Measurements from ENCODE around the gene BORCS8. TPM values are rescaled to one million over a fixed set of nuclear protein-coding genes. Genes with fewer than 3 reads are reported as not detected.
A peak's percentile ranks its signal among the peaks of the same experiment; 100 is the strongest.
"Not testable (repeated sequence)": the region's sequence is repeated elsewhere in the genome, so short reads cannot be mapped to it uniquely, and the experiment has no call there.

Gene BORCS8
- total RNA-seq (2014; rRNA removed; shearing (Covaris generic)): 40.1 and 50.5 TPM in 2 replicates

- DNase-seq (ENCODE audit: low spot score): peak; percentile 97
Observed at GRCh38 chr19:19192078-19192882, at the start of gene BORCS8, which contains the start of gene RFXANK. TSS of gene BORCS8 (minus strand) at chr19:19192152. CDS start at chr19:19192117, 35 bp downstream. TSS of gene RFXANK (plus strand) at chr19:19192258. CDS start at chr19:19193947, 1,689 bp downstream.

- DNase-seq (ENCODE audit: low spot score): no peak
Observed at GRCh38 chr19:19240476-19240875, 48.5 kb upstream of the BORCS8 start.

DNA sequence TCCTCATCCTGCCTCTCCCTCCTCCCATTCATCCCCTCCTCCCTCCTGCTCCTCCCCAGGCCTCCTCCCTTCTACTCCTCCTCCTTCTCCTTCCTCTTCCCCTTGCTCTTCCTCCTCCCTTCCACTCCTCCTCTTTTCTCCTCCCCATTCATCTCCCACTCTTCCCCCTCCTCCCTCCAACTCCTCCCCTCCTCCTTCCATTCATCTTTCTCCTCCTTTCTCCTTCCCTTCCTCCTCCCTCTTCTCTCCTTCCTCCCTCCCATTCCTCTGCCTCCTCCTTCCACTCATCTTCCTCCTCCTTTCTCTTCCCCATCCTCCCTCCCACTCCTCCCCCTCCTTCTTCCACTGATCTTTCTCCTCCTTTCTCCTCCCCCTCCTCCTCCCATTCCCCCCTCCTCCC lies 47.7 kb upstream of the BORCS8 start:
- no peak for DNase-seq (ENCODE audit: low spot score)

GRCh38 chr19:19238126-19238894 lies 46.4 kb upstream of the BORCS8 start:
- DNase-seq (ENCODE audit: low spot score): no peak

DNA sequence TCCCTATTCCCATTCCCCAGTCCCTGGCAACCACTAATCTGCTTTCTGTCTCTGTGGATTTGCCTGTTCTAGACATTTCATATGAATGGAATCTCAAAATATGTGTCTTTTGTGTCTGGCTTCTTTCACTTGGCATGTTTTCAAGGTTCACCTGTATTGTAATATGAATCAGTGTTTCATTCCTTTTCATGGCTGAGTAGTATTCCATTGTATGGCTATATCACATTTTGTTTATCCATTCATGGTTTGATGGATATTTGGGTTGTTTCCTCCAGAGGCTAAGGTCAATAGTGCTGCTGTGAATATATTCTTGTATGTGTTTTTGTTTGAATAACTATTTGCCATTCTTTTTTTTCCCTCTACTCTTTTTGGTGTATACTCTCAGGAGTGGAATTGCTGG lies 44.2 kb upstream of the BORCS8 start:
- no peak for DNase-seq (ENCODE audit: low spot score)

DNA sequence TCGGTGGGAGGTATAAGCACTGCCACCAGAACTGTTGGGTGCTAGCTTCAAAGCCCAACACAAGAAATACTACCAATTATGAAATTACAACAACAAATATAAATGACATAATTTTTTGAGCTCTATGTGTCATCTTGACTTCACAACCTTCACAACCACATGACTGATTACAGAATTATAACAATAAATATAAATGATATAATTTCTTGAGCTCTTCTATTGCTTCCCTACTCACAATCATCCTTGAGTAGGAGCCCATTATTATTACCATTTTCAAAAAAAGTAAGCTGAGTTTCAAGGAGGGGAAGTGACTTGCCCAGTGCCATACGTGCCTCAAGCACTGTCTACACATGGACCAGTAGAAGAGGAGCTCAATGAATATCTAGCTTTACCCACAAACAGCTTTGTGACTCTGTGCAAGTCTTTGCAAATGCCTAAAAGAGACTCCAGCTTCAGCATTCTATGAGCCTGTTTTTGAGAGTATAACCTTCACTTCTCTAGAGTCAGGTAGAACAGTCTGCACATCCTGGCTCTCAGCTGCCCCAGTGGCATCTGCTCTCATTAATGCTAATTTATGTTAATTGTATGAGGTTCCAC lies 42.4 kb upstream of the BORCS8 start:
- no peak for DNase-seq (ENCODE audit: low spot score)

DNA sequence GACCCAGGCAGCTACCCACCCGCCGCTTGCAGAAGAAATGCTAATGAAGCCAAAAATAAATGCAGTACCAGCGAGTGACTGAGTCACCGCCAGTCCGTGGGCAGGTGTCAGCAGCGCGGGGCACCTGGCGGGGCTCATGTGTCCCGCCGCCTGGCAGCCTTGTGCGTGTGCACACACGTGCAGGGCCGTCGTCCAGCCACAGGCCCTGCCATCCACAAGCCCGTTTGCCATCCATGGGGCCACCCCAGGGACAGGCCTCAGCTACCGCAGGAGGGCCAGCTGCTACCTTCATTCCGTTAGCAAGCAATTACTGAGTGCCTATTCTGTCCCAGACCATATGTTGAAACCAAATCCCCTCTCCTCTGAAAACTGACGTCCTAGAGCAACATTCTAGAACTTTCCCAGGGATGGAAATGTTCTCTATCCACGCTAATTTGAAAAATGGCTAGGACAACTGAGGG lies 40.3 kb upstream of the BORCS8 start:
- DNase-seq (ENCODE audit: low spot score): no peak

DNA sequence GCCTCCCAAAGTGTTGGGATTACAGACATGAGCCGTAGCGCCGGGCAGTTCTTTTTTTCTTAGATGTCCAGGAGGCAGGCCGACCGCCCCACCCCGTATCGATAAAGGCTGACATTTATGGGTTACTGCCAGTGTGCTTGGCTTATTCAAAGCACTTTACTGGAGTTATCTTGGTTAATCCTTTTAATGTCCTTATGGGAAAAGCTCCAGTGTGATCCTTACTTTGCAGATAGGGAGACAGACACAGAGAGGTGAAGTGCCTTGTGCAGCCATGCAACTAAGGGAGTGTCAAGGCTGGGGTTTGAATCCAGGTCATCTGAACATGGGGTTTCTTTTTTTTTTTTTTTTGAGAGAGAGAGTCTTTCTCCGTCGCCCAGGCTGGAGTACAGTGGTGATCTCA lies 39.0 kb upstream of the BORCS8 start:
- no peak for DNase-seq (ENCODE audit: low spot score)

DNA sequence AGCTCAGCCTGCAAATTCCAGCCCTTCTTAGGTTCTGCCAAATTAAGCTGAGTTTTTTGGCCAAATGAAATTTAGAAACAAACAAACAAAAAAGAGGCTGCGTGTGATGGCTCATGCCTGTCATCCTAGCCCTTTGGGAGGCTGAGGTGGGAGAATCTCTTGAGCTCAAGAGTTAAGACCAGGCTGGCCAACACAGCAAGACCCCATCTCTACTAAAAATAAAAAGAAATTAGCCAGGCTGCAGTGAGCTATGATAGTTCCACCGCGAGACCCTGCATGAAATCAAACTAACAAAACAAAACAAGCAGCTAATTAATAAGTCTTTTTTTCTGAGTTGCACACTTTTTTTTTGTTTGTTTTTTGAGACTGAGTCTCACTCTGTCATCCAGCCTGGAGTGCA lies 37.7 kb upstream of the BORCS8 start:
- DNase-seq (ENCODE audit: low spot score): no peak

DNA sequence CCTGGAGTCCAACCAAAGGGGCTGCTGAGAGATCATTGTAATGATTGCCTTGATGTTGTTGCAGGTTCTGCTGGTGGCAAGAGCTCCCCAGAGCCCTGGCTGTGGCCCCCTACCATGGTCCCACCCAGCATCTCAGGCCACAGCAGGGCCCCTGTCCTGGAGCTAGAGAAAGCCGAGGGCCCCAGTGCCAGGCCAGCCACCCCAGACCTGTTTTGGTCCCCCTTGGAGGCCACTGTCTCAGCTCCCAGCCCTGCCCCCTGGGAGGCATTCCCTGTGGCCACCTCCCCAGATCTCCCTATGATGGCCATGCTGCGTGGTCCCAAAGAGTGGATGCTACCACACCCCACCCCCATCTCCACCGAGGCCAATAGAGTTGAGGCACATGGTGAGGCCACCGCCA lies 35.3 kb upstream of the BORCS8 start:
- no peak for DNase-seq (ENCODE audit: low spot score)

- no peak for DNase-seq (ENCODE audit: low spot score)
Observed at GRCh38 chr19:19226663-19227062, 34.7 kb upstream of the BORCS8 start.

DNA sequence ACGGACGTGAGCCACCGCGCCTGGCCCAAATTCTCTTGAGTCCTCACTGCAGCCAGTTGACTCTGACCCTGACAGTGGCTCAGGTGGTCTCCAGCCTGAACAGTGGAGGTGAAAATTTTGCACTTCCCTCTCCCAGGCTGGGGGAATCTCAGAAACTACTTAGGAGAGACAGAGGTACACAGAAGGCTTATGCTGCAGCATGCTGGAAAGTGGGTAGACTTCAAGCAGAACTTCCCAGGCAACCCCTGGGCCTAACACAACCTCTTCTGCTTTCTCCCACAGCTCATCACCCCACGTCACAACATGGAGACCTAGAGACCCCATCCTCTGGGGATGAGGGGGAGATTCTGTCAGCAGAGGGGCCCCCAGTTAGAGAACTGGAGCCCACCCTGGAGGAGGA lies 34.3 kb upstream of the BORCS8 start:
- DNase-seq (ENCODE audit: low spot score): no peak

DNA sequence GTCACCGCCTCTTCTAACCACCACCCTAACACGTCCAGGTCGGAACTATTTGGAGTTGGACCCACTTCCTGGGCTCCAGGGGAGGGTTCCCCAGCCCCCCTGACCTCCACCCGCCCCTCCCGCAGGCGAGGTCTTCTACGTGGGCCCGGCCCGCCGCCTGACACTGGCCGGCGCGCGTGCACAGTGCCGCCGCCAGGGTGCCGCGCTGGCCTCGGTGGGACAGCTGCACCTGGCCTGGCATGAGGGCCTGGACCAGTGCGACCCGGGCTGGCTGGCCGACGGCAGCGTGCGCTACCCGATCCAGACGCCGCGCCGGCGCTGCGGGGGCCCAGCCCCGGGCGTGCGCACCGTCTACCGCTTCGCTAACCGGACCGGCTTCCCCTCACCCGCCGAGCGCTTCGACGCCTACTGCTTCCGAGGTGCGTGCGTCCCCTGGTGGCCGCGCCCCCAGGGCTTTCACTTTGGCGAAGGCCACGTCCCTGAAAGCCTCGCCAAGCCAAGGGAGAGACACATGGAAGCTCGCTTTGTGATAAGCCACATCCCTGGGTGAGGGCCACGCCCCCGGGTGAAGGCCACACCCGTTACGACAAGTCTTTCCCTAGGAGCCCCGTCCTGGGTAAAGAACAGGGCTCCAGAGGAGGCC lies 33.0 kb upstream of the BORCS8 start:
- peak; percentile 72 for DNase-seq (ENCODE audit: low spot score)

DNA sequence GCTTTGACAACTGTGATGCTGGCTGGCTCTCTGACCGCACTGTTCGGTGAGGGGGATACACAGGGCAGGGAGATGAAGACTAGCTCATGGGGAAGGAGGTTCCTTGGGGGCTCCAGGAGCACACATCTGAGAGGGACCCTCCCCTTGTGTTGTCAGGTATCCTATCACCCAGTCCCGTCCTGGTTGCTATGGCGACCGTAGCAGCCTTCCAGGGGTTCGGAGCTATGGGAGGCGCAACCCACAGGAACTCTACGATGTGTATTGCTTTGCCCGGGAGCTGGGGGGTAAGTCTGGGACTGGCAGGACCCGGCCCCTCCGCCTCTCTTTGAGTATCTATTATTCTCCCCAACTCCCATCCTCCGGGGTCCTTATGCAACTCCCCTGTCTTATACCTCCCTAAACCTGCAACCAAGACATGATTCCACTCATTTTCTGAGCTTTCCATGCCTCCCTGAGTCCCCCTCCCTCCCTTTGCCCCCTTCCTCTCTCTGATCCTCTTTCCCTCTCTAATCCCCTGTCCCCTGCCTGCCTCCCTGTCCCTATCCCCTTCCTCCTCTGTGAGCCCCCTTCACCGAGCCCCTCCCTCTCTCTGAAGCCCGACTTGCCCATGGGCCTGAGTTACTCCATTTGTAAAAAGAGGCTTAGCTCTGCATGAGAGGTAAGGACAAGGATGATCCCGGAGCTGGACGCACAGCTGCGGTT lies 32.3 kb upstream of the BORCS8 start:
- DNase-seq (ENCODE audit: low spot score): no peak

GRCh38 chr19:19223636-19224035 lies 31.7 kb upstream of the BORCS8 start:
- no peak for DNase-seq (ENCODE audit: low spot score)

DNA sequence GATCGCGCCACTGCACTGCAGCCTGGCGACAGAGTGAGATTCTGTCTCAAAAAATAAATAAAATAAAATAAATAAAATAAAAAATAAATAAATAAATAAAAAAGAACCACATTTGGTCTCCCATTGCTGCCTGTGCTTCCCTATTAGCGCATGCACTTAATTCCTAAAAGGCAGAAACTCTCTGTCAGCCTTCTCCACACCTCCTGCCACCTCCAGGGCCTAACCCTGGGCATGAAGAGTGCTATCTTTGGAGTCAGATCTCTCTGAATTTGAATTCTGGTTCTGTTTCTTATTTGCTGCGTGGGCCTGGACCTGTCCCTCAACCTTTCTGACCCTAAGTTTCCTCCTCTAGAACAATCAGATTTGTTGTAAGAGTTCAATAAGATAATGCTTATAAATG lies 31.1 kb upstream of the BORCS8 start:
- no peak for DNase-seq (ENCODE audit: low spot score)

DNA sequence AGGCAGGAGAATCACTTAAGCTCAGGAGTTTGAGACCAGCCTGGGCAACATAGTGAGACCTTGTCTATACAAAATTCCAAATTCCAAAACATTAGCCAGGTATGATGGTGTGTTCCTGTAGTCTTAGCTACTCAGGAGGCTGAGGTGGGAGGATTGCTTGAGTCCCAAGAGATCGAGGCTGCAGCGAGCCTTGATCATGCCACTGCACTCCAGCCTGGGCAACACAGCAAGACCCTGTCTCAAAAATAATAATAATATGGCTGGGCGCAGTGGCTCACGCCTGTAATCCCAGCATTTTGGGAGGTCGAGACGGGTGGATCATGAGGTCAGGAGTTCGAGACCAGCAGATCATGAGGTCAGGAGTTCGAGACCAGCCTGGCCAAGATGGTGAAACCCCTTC lies 29.0 kb upstream of the BORCS8 start:
- not testable (repeated sequence) for DNase-seq (ENCODE audit: low spot score)

- DNase-seq (ENCODE audit: low spot score): no peak
Observed at GRCh38 chr19:19218911-19219310, 27.0 kb upstream of the BORCS8 start.

- DNase-seq (ENCODE audit: low spot score): peak; percentile 44
Observed at GRCh38 chr19:19217099-19217498, 25.1 kb upstream of the BORCS8 start.

DNA sequence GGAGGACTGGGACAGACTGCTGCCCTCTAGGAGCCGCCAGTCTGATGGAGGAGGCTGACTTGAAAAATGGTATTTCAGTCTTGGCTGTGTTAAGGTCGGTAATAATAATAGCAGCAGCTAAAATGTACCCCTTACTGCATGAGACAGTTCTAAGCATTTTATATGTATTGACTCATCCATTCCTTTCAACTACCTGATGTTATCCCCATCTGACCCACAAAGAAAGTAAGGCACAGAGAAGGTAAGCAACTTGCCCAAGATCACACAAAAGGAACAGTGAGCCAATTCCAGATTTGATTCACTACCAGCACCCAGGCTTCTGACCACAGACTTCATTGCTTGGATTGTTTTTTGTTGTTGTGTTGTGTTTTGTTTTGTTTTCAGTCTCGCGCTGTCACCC lies 23.8 kb upstream of the BORCS8 start:
- no peak for DNase-seq (ENCODE audit: low spot score)

DNA sequence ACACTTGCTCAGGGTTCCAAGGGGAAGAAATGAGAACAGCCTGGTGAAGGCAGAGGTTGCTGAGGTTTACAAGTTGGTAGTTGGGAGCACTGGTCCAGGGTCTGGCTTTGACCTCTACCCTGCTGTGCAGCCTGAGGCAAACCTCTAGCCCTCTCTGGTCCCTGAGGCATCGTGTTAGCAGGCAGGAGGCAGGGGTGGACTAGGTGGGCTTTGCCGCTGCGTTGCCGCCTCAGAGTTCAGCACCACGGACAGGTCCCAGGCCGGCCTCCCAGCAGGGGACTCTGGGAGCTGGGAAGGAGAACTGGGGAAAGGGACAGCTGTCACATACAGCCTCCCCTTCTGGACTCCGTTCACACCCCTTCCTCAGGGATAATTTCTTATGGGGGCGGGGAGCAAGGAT lies 22.9 kb upstream of the BORCS8 start:
- peak; percentile 19 for DNase-seq (ENCODE audit: low spot score)

Measured in HT-29 (cell line).